H9 (cell line): ENCODE measurements around the gene UBE4A. TPM values are rescaled to one million over a fixed set of nuclear protein-coding genes. Genes with fewer than 3 reads are reported as not detected.

Experiments used
- DNase-seq: peaks from one replicate; pipeline ENCODE4 v3.0.0-alpha.2; 2017
- H2AFZ ChIP-seq: one replicate; pipeline ENCODE4 v1.6.1; 2013; ENCODE audit warnings: mild to moderate bottlenecking, low read length, control low read depth, moderate library complexity
- H2AK5ac ChIP-seq: 2 replicates; pipeline ENCODE4 v1.6.1; 2013; ENCODE audit warnings: low read length, control low read depth, mixed read lengths; ENCODE audit not compliant: insufficient read length
- H2BK120ac ChIP-seq: one replicate; pipeline ENCODE4 v1.6.1; 2013; ENCODE audit warnings: low read depth, mild to moderate bottlenecking, low read length, control low read depth, inconsistent platforms; ENCODE audit not compliant: poor library complexity, severe bottlenecking
- H2BK12ac ChIP-seq: 2 replicates; pipeline ENCODE4 v1.6.1; 2013; ENCODE audit warnings: low read length, control low read depth, mixed read lengths, low read depth; ENCODE audit not compliant: insufficient read length
- H2BK15ac ChIP-seq: 2 replicates; pipeline ENCODE4 v1.6.1; 2013; ENCODE audit warnings: low read depth, low read length, control low read depth
- H2BK20ac ChIP-seq: one replicate; pipeline ENCODE4 v1.6.1; 2013; ENCODE audit warnings: low read depth, mild to moderate bottlenecking, low read length, control low read depth, inconsistent platforms; ENCODE audit not compliant: poor library complexity, severe bottlenecking
- H2BK5ac ChIP-seq: 2 replicates; pipeline ENCODE4 v1.6.1; 2013; ENCODE audit warnings: low read length, control low read depth, mixed read lengths; ENCODE audit not compliant: insufficient read length
- H3K14ac ChIP-seq: 2 replicates; pipeline ENCODE4 v1.6.1; 2013; ENCODE audit warnings: low read length, control low read depth; ENCODE audit not compliant: insufficient read depth
- H3K18ac ChIP-seq: 2 replicates; pipeline ENCODE4 v1.6.1; 2013; ENCODE audit warnings: low read depth, mild to moderate bottlenecking, mixed read lengths, low read length, control low read depth; ENCODE audit not compliant: insufficient read length
- H3K23ac ChIP-seq: 2 replicates; pipeline ENCODE4 v1.6.1; 2013; ENCODE audit warnings: low read length, control low read depth, mixed read lengths, low read depth; ENCODE audit not compliant: insufficient read length
- H3K23me2 ChIP-seq: 2 replicates; pipeline ENCODE4 v1.6.1; 2013; ENCODE audit warnings: low read depth, mild to moderate bottlenecking, mixed read lengths, low read length, control low read depth; ENCODE audit not compliant: insufficient read length, poor library complexity, severe bottlenecking
- H3K27ac ChIP-seq: 2 replicates; pipeline ENCODE4 v1.5.1; 2013; ENCODE audit warnings: low read length, control low read depth, mixed read lengths, low read depth; ENCODE audit not compliant: insufficient read length
- H3K27me3 ChIP-seq: 2 replicates; pipeline ENCODE4 v1.6.1; 2013; ENCODE audit warnings: low read length, control low read depth, inconsistent platforms; ENCODE audit not compliant: insufficient read depth
- H3K4ac ChIP-seq: 2 replicates; pipeline ENCODE4 v1.6.1; 2013; ENCODE audit warnings: low read depth, mild to moderate bottlenecking, control low read depth, inconsistent platforms, low read length, moderate library complexity
- H3K4me1 ChIP-seq: 2 replicates; pipeline ENCODE4 v1.6.1; 2013; ENCODE audit warnings: low read length, control low read depth, inconsistent platforms; ENCODE audit not compliant: insufficient read depth
- H3K4me2 ChIP-seq: 2 replicates; pipeline ENCODE4 v1.6.1; 2013; ENCODE audit warnings: low read length, control low read depth, mixed read lengths; ENCODE audit not compliant: insufficient read length, insufficient read depth
- H3K56ac ChIP-seq: 2 replicates; pipeline ENCODE4 v1.6.1; 2013; ENCODE audit warnings: low read depth, mild to moderate bottlenecking, mixed read lengths, low read length, control low read depth; ENCODE audit not compliant: insufficient read length
- H3K79me1 ChIP-seq: 2 replicates; pipeline ENCODE4 v1.6.1; 2013; ENCODE audit warnings: low read depth, mild to moderate bottlenecking, moderate library complexity, low read length, control low read depth, inconsistent platforms; ENCODE audit not compliant: insufficient read depth, poor library complexity, severe bottlenecking
- H3K79me2 ChIP-seq: 2 replicates; pipeline ENCODE4 v1.6.1; 2013; ENCODE audit warnings: low read length, control low read depth, inconsistent platforms; ENCODE audit not compliant: insufficient read depth
- H3K9ac ChIP-seq: 2 replicates; pipeline ENCODE4 v1.6.1; 2013; ENCODE audit warnings: low read length, control low read depth, mixed read lengths; ENCODE audit not compliant: insufficient read length; ENCODE audit errors: extremely low read depth
- H3K9me3 ChIP-seq: one replicate; pipeline ENCODE4 v1.6.1; 2013; ENCODE audit warnings: low read depth, low read length, inconsistent platforms; ENCODE audit not compliant: control insufficient read depth
- H3T11ph ChIP-seq: one replicate; pipeline ENCODE4 v1.6.1; 2013; ENCODE audit warnings: mild to moderate bottlenecking, low read length, control low read depth, inconsistent platforms
- H4K20me1 ChIP-seq: one replicate; pipeline ENCODE4 v1.6.1; 2013; ENCODE audit not compliant: control insufficient read depth, insufficient read length, insufficient read depth
- H4K5ac ChIP-seq: 2 replicates; pipeline ENCODE4 v1.6.1; 2013; ENCODE audit warnings: low read depth, mild to moderate bottlenecking, mixed read lengths, low read length, control low read depth; ENCODE audit not compliant: insufficient read length
- H4K8ac ChIP-seq: replicated peaks from 2 replicates; pipeline ENCODE4 v1.6.1; 2013; ENCODE audit warnings: low read length, control low read depth, mixed read lengths, low read depth; ENCODE audit not compliant: insufficient read length
- H4K91ac ChIP-seq: 2 replicates; pipeline ENCODE4 v1.6.1; 2013; ENCODE audit warnings: low read depth, mild to moderate bottlenecking, moderate library complexity, mixed read lengths, low read length, control low read depth; ENCODE audit not compliant: insufficient read length
- H3K27ac Mint-ChIP-seq, 3 experiments: 2 replicates in 2 of 3; 3 replicates in 1 of 3; pipeline ENCODE4 v1.8.0; 2020 to 2021; ENCODE audit warnings: mixed read lengths in 3 of 3, mild to moderate bottlenecking in 1 of 3, moderate library complexity in 1 of 3
- H3K27me3 Mint-ChIP-seq: 2 replicates; pipeline ENCODE4 v1.8.0; 2021; ENCODE audit warnings: low read depth, mild to moderate bottlenecking, moderate library complexity, mixed read lengths
- H3K36me3 Mint-ChIP-seq, 3 experiments: 2 replicates in 2 of 3; 3 replicates in 1 of 3; pipeline ENCODE4 v1.8.0; 2020 to 2021; ENCODE audit warnings: low read depth in 3 of 3, mixed read lengths in 3 of 3; ENCODE audit not compliant: insufficient read depth in 1 of 3
- H3K4me1 Mint-ChIP-seq, 2 experiments: 2 replicates each; pipeline ENCODE4 v1.8.0; 2020; ENCODE audit warnings: mixed read lengths in 2 of 2
- H3K4me3 Mint-ChIP-seq, 2 experiments: 2 replicates in 1 of 2; 3 replicates in 1 of 2; pipeline ENCODE4 v1.8.0; 2020 to 2021; ENCODE audit warnings: mild to moderate bottlenecking in 2 of 2, mixed read lengths in 2 of 2, moderate library complexity in 1 of 2
- H3K9me3 Mint-ChIP-seq, 2 experiments: 2 replicates in 1 of 2; 3 replicates in 1 of 2; pipeline ENCODE4 v1.8.0; 2020; ENCODE audit warnings: mild to moderate bottlenecking in 2 of 2, mixed read lengths in 2 of 2, moderate library complexity in 1 of 2
- WGBS: extraction: QIAGEN DNeasy Blood & Tissue Kit; methylation state at CpG from one replicate; pipeline ENCODE4 v1.1.7; 2013; ENCODE audit warnings: missing lambda C conversion rate, low lambda C conversion rate, mixed read lengths; ENCODE audit not compliant: insufficient read length; ENCODE audit errors: extremely low coverage; 5-methylcytosine and 5-hydroxymethylcytosine counted together
- total RNA-seq: library from RNA; stranded (reverse); gene quantifications from 2 replicates; pipeline ENCODE4 v1.2.1, GENCODE V29; 2021
- TF ChIP-seq, protein P1 (sequence below): fragments of 200-600 bp; sonication (generic); conservative IDR thresholded peaks from 3 replicates; pipeline ENCODE4 v1.8.0; 2021; ENCODE audit warnings: antibody characterized with exemption, mild to moderate bottlenecking

Gene UBE4A
- total RNA-seq, 1 experiment from 2014 or later = 33.7 TPM

GRCh38 chr11:118437208-118438125 lies 78.1 kb downstream of the UBE4A start:
- Histone ChIP-seq H2AFZ (no peak overlapping the region), H3T11ph (no peak overlapping the region), H2BK120ac (no peak overlapping the region), H2BK20ac (no peak overlapping the region), H2BK5ac (no peak overlapping the region), H3K18ac (no peak overlapping the region), H3K79me1 (peaks cover 6% of the 10 kb centered on the region), H3K27me3 (no peaks in the 10 kb centered on the region), H3K4me1 (peaks cover 4% of the 10 kb centered on the region; the same call in 1 of the 2 replicates), H3K23ac (no peak overlapping the region), H2BK15ac (no peak overlapping the region), H3K9ac (peak overlapping the region; percentile 61), H3K27ac (no peak overlapping the region), H3K4me2 (peak overlapping the region; percentile 80), H3K79me2 (peaks cover 33% of the 10 kb centered on the region; the same call in 1 of the 2 replicates), H3K9me3 (no peaks in the 10 kb centered on the region), H4K5ac (no peak overlapping the region), H3K56ac (no peak overlapping the region), H4K8ac (no peak overlapping the region), H2AK5ac (no peak overlapping the region), H3K23me2 (peaks cover 34% of the 10 kb centered on the region), H4K91ac (no peak overlapping the region), H4K20me1 (no peaks in the 10 kb centered on the region), H3K4ac (no peak overlapping the region), H3K14ac (peak overlapping the region; percentile 70; the same call in 1 of the 2 replicates), H2BK12ac (no peak overlapping the region)
- peak; percentile 56 for DNase-seq
- WGBS = no CpG with 5 or more reads among the region's 28 CpGs
- TF ChIP-seq, protein P1, sequence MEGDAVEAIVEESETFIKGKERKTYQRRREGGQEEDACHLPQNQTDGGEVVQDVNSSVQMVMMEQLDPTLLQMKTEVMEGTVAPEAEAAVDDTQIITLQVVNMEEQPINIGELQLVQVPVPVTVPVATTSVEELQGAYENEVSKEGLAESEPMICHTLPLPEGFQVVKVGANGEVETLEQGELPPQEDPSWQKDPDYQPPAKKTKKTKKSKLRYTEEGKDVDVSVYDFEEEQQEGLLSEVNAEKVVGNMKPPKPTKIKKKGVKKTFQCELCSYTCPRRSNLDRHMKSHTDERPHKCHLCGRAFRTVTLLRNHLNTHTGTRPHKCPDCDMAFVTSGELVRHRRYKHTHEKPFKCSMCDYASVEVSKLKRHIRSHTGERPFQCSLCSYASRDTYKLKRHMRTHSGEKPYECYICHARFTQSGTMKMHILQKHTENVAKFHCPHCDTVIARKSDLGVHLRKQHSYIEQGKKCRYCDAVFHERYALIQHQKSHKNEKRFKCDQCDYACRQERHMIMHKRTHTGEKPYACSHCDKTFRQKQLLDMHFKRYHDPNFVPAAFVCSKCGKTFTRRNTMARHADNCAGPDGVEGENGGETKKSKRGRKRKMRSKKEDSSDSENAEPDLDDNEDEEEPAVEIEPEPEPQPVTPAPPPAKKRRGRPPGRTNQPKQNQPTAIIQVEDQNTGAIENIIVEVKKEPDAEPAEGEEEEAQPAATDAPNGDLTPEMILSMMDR = no peak
- Mint-ChIP-seq H3K27ac (peak overlapping the region; percentile 71 to 97 (median 97)), H3K9me3 (no peaks in the 10 kb centered on the region), H3K27me3 (peaks cover 13% of the 10 kb centered on the region), H3K4me3 (peak overlapping the region; percentile 91 to 92), H3K4me1 (peaks cover 49 to 58% of the 10 kb centered on the region in 2 experiments), H3K36me3 (peaks cover 6 to 28% (median 8%) of the 10 kb centered on the region in 3 experiments; a peak in 6 of 7 replicates)
